Subcutaneous abdominal adipose tissue (tissue), 5 donors: Measurements from ENCODE around the gene MRPL28.
"Not testable (repeated sequence)": the region's sequence is repeated elsewhere in the genome, so short reads cannot be mapped to it uniquely, and the experiment has no call there.

Source experiments
- H3K27ac ChIP-seq: one replicate; pipeline ENCODE4 v1.7.0; 2013; ENCODE audit warnings: low read depth, mild to moderate bottlenecking, inconsistent platforms, low read length, moderate library complexity
- H3K27me3 ChIP-seq, 5 donors: one replicate each; pipeline ENCODE4 v1.7.0; 2013; ENCODE audit warnings: low read length in 5 of 5, inconsistent platforms in 1 of 5; ENCODE audit not compliant: control insufficient read depth in 5 of 5, insufficient read depth in 4 of 5
- H3K36me3 ChIP-seq, 5 donors: one replicate each; pipeline ENCODE4 v1.7.0; 2013; ENCODE audit warnings: low read length in 5 of 5; ENCODE audit not compliant: control insufficient read depth in 5 of 5, insufficient read depth in 5 of 5
- H3K4me1 ChIP-seq, 5 donors: one replicate each; pipeline ENCODE4 v1.7.0; 2013; ENCODE audit warnings: low read length in 5 of 5, mild to moderate bottlenecking in 3 of 5, moderate library complexity in 1 of 5; ENCODE audit not compliant: control insufficient read depth in 5 of 5, insufficient read depth in 5 of 5
- H3K4me3 ChIP-seq, 5 donors: one replicate each; pipeline ENCODE4 v1.7.0; 2013; ENCODE audit warnings: low read length in 5 of 5, low read depth in 1 of 5
- H3K9ac ChIP-seq, 5 donors: one replicate each; pipeline ENCODE4 v1.7.0; 2013; ENCODE audit warnings: low read length in 5 of 5, mild to moderate bottlenecking in 4 of 5, moderate library complexity in 3 of 5
- H3K9me3 ChIP-seq, 5 donors: one replicate each; pipeline ENCODE4 v1.7.0; 2013; ENCODE audit warnings: low read length in 5 of 5; ENCODE audit not compliant: control insufficient read depth in 5 of 5
- donor health status: healthy.
- donor health status: healthy.
- donor health status: healthy.
- donor health status: healthy.
- donor health status: healthy.

Gene MRPL28

GRCh38 chr16:341974-342336, 28.4 kb downstream of the MRPL28 start:
- not testable (repeated sequence) for H3K4me3 ChIP-seq, H3K4me1 ChIP-seq, H3K27ac ChIP-seq, H3K9me3 ChIP-seq, H3K9ac ChIP-seq, H3K27me3 ChIP-seq
- H3K36me3 ChIP-seq = peaks cover 0 to 35% (median 25%) of the 10 kb centered on the region in 5 donors

- H3K4me1 ChIP-seq, H3K27me3 ChIP-seq, H3K9me3 ChIP-seq, H3K9ac ChIP-seq, H3K4me3 ChIP-seq, H3K27ac ChIP-seq: not testable (repeated sequence)
- peaks cover 0 to 29% (median 19%) of the 10 kb centered on the region in 5 donors for H3K36me3 ChIP-seq
Observed at GRCh38 chr16:341095-341973, 29.0 kb downstream of the MRPL28 start.

- H3K36me3 ChIP-seq = peaks cover 0 to 21% (median 14%) of the 10 kb centered on the region in 5 donors
- no peak overlapping the region for H3K27ac ChIP-seq
- H3K4me1 ChIP-seq = peaks cover 0 to 9% (median 4%) of the 10 kb centered on the region in 5 donors
- no peaks in the 10 kb centered on the region for H3K27me3 ChIP-seq
- no peak overlapping the region for H3K4me3 ChIP-seq
- H3K9ac ChIP-seq = no peak overlapping the region
- H3K9me3 ChIP-seq = no peaks in the 10 kb centered on the region
Observed at GRCh38 chr16:340370-341091, 29.8 kb downstream of the MRPL28 start.

GRCh38 chr16:339680-340079, 30.7 kb downstream of the MRPL28 start:
- Histone ChIP-seq H3K9me3 (no peaks in the 10 kb centered on the region), H3K36me3 (peaks cover 0 to 13% (median 8%) of the 10 kb centered on the region in 5 donors), H3K4me1 (peaks cover 0 to 8% (median 4%) of the 10 kb centered on the region in 5 donors), H3K27ac (no peak overlapping the region), H3K27me3 (no peaks in the 10 kb centered on the region), H3K4me3 (no peak overlapping the region), H3K9ac (no peak overlapping the region)

DNA sequence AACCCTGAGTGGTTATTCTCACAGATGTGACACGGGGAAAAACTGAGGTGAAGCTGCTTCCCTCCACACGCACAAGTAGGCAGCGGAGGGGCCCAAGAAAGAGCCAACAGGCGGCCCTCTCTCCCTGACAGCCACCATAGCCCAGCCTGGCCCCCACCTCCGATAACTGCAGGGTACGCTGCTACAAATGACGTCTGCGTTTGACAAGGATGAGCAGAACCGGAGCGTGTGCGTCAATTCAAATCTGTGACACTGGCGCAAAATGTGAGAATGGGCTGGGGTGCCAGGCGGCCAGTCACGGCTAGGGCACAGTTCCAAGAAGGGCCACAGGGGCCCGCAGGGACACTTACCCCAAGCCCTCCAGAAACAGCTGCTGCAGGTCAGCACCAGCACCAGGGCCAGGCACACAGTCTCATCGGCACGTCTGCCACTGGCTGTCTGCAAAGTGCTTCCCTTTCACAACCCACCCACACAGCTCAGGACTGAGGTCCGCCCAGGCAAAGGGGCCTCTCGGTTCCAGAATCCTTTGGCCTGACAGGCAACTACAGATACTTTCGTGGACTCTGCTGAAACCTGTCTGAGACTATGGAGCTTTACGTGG, 32.3 kb downstream of the MRPL28 start:
- no peaks in the 10 kb centered on the region for H3K27me3 ChIP-seq
- no peak overlapping the region for H3K4me3 ChIP-seq
- no peaks in the 10 kb centered on the region for H3K9me3 ChIP-seq
- no peak overlapping the region for H3K27ac ChIP-seq
- peaks cover 0 to 10% (median 6%) of the 10 kb centered on the region in 5 donors for H3K36me3 ChIP-seq
- H3K9ac ChIP-seq = peak overlapping the region in 1 of 5 donors; percentile 25
- H3K4me1 ChIP-seq = peaks cover 0 to 7% (median 4%) of the 10 kb centered on the region in 5 donors

DNA sequence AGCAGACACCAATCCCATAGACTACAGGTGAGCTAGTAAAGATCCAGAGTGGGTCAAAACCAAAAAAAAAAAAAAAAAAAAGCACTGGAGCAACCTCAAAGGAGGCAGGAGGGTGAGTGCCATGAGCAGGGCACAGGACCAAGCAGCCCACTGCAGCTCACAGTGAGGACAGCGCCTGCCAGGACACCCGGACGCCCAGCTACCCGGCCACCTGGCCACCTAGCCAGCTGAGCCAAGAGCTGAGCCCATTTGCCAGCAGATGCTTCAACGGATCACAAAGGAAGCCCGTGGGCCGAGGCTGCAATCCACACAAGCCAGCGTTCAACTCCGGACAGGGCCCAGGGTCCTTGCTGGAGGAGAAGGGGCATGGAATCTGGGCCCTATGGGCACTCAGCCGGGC, 32.9 kb downstream of the MRPL28 start:
- H3K36me3 ChIP-seq = peaks cover 0 to 4% (median under 1%) of the 10 kb centered on the region in 5 donors
- no peak overlapping the region for H3K9ac ChIP-seq
- peaks cover 0 to 6% (median 4%) of the 10 kb centered on the region in 5 donors for H3K4me1 ChIP-seq
- no peaks in the 10 kb centered on the region for H3K9me3 ChIP-seq
- H3K27me3 ChIP-seq = no peaks in the 10 kb centered on the region
- no peak overlapping the region for H3K4me3 ChIP-seq
- H3K27ac ChIP-seq = no peak overlapping the region

GRCh38 chr16:336269-336668, 34.1 kb downstream of the MRPL28 start:
- peaks cover 0 to 9% (median 5%) of the 10 kb centered on the region in 5 donors for H3K4me1 ChIP-seq
- no peaks in the 10 kb centered on the region for H3K9me3 ChIP-seq
- no peaks in the 10 kb centered on the region for H3K27me3 ChIP-seq
- no peak overlapping the region for H3K9ac ChIP-seq
- H3K4me3 ChIP-seq = no peak overlapping the region
- H3K36me3 ChIP-seq = no peaks in the 10 kb centered on the region
- no peak overlapping the region for H3K27ac ChIP-seq

GRCh38 chr16:334861-335632, 35.3 kb downstream of the MRPL28 start:
- H3K27me3 ChIP-seq, H3K4me3 ChIP-seq, H3K9me3 ChIP-seq, H3K9ac ChIP-seq, H3K27ac ChIP-seq, H3K36me3 ChIP-seq: not testable (repeated sequence)
- H3K4me1 ChIP-seq = peaks cover 0 to 20% (median 12%) of the 10 kb centered on the region in 5 donors

DNA sequence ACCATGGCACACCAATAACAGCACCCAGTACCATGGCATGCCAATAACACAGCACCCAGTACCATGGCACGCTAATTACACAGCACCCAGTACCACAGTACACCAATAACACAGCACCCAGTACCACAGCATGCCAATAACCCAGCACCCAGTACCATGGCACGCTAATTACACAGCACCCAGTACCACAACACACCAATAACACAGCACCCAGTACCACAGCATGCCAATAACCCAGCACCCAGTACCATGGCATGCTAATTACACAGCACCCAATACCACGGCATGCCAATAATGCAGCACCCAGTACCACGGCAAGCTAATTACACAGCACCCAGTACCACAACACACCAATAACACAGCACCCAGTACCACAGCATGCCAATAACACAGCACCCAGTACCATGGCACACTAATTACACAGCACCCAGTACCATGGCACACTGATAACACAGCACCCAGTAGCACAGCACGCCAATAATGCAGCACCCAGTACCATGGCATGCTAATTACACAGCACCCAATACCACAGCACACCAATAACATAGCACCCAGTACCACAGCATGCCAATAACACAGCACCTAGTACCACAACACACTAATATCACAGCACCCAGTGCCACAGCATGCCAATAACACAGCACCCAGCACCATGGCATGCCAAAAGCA, 36.0 kb downstream of the MRPL28 start:
- H3K4me3 ChIP-seq, H3K9me3 ChIP-seq, H3K27me3 ChIP-seq, H3K9ac ChIP-seq, H3K36me3 ChIP-seq, H3K27ac ChIP-seq: not testable (repeated sequence)
- peaks cover 0 to 16% (median 8%) of the 10 kb centered on the region in 5 donors for H3K4me1 ChIP-seq
